Peyer's patch (tissue), 4 donors: ENCODE data around the gene SARNP. TPM values are rescaled to one million over a fixed set of nuclear protein-coding genes. Genes with fewer than 3 reads are reported as not detected.

Source experiments
- DNase-seq, 3 donors: peaks; one replicate each; pipeline ENCODE4 v3.0.0-alpha.2; 2017 to 2019
- H3K27ac ChIP-seq, 4 donors: fragments of 200-600 bp; sonication (generic); one replicate each; pipeline ENCODE4 v1.5.1; 2016 to 2019
- H3K27me3 ChIP-seq, 2 donors: fragments of 200-600 bp; sonication (generic); one replicate each; pipeline ENCODE4 v1.5.1; 2019
- H3K36me3 ChIP-seq, 3 donors: fragments of 200-600 bp; sonication (generic); one replicate each; pipeline ENCODE4 v1.5.1; 2016 to 2019
- H3K4me1 ChIP-seq, 4 donors: fragments of 200-600 bp; sonication (generic); one replicate each; pipeline ENCODE4 v1.5.1; 2016 to 2019
- H3K4me3 ChIP-seq, 4 donors: fragments of 200-600 bp; sonication (generic); 1 replicate in 3 of 4; 2 replicates in 1 of 4; pipeline ENCODE4 v1.5.1; 2016 to 2019; ENCODE audit warnings: mild to moderate bottlenecking in 1 of 4
- H3K9me3 ChIP-seq, 4 donors: fragments of 200-600 bp; sonication (generic); one replicate each; pipeline ENCODE4 v1.5.1; 2016 to 2019; ENCODE audit warnings: mild to moderate bottlenecking in 1 of 4
- POLR2A ChIP-seq, 2 donors: fragments of 450-650 bp; IDR thresholded peaks; one replicate each; pipeline ENCODE4 v1.5.1; 2017; ENCODE audit warnings: antibody characterized with exemption in 2 of 2, mild to moderate bottlenecking in 2 of 2, moderate library complexity in 2 of 2
- total RNA-seq, 4 donors: library from RNA; depleted of rRNA; stranded (reverse); fragments of >200 nt; gene quantifications; one replicate each; pipeline ENCODE4 v1.1.0, GENCODE V29; 2016
- TF ChIP-seq, protein P1 (sequence below), 6 experiments: fragments of 450-650 bp in 4 of 6; fragments of 200-600 bp in 2 of 6; sonication (generic) in 1 of 6; IDR thresholded peaks; one replicate each; pipeline ENCODE4 v1.5.1; 2017 to 2019; ENCODE audit warnings: antibody characterized with exemption in 6 of 6, mild to moderate bottlenecking in 3 of 6, moderate library complexity in 1 of 6

Gene SARNP
- total RNA-seq, 4 donors from 2014 or later, result 21.9 to 60.2 (median 44.9) TPM

DNA sequence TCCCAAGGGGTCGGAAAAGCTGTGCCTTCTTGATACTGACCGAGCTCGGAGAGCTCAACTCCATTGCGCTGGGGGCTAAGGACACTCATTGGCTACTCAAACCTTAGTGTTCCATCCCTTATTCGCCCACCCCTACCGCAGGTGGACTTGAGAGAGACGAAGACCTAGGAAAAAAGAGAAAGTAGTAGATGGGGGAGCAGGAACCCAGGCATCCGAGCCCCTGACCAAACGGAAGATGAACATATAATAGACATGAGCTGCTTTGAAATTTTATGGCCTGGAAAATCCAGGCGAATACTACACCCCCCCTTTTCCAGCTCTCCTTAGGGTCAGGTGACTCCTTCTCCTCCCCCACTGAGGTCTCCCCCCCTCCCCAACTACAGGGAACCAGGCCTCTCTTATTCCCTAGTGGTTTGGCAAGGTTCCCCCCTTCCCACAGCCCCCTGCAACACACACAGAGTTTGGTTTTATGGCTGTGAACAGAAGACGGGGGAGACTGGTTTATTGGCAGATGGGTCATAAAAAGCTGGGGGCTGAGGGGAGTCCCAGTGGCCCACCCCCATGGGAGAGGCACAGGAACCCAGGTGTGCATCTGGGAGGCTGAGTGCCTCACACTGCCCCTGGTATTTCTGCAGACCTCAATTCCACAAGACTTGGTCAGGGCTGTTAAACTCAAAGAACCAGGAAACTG lies 73.0 kb downstream of the SARNP start:
- Histone ChIP-seq H3K9me3 (no peaks in the 10 kb centered on the region), H3K36me3 (no peaks in the 10 kb centered on the region), H3K4me3 (peak overlapping the region; percentile 60 to 80 (median 68)), H3K4me1 (peaks cover 0 to 29% (median 10%) of the 10 kb centered on the region in 4 donors), H3K27me3 (peaks cover 0 to 4% of the 10 kb centered on the region in 2 donors), H3K27ac (peak overlapping the region in 2 of 4 donors; percentile 71 to 82)
- TF ChIP-seq, protein P1, sequence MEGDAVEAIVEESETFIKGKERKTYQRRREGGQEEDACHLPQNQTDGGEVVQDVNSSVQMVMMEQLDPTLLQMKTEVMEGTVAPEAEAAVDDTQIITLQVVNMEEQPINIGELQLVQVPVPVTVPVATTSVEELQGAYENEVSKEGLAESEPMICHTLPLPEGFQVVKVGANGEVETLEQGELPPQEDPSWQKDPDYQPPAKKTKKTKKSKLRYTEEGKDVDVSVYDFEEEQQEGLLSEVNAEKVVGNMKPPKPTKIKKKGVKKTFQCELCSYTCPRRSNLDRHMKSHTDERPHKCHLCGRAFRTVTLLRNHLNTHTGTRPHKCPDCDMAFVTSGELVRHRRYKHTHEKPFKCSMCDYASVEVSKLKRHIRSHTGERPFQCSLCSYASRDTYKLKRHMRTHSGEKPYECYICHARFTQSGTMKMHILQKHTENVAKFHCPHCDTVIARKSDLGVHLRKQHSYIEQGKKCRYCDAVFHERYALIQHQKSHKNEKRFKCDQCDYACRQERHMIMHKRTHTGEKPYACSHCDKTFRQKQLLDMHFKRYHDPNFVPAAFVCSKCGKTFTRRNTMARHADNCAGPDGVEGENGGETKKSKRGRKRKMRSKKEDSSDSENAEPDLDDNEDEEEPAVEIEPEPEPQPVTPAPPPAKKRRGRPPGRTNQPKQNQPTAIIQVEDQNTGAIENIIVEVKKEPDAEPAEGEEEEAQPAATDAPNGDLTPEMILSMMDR (IDR thresholded peaks at IDR 0.05), result no peak
- no peak for TF ChIP-seq POLR2A (IDR thresholded peaks at IDR 0.05)
- DNase-seq, result no peak

DNA sequence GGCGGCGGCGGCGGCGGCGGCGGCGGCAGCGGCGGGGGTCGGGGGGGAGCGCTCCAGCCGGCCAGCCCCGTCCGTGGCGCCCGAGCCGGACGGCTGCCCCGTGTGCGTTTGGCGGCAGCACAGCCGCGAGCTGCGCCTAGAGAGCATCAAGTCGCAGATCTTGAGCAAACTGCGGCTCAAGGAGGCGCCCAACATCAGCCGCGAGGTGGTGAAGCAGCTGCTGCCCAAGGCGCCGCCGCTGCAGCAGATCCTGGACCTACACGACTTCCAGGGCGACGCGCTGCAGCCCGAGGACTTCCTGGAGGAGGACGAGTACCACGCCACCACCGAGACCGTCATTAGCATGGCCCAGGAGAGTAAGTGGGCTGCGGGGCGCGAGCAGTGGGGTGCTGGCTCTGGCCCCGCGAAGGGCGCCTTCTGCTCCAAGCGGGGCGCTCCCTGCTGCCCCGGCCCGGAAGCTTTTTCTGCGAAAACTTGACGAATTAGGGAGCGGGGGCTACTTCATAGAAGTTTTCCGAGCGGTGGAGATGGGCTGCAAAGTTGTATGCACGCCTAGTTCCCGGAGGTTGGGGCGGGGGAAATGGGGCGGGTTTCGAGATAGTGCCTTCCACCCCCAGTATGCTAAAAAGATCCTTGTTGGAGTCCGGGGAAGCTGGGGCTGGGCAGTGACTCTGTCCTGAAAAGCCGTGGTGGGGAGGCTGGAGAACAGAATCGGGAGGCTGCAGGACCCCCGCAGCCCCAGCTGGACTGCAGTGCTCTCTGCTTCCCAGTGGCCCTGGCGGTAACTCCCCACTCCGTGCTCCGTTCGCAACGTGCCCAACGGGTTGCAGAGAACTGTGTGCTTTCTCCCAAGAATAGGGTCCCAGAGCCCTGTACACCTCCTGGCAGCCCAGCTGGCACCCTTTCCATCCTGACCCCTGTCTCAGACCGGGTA lies 73.9 kb downstream of the SARNP start:
- TF ChIP-seq, protein P1 (IDR thresholded peaks at IDR 0.05), result peak in 2 of 6 experiments; percentile 4 to 7
- TF ChIP-seq POLR2A (IDR thresholded peaks at IDR 0.05), result no peak
- H3K4me3 ChIP-seq, result peak overlapping the region; percentile 60 to 80 (median 68)
- H3K4me1 ChIP-seq, result peaks cover 0 to 29% (median 10%) of the 10 kb centered on the region in 4 donors
- no peaks in the 10 kb centered on the region for H3K36me3 ChIP-seq
- H3K27me3 ChIP-seq, result peaks cover 0 to 4% of the 10 kb centered on the region in 2 donors
- H3K9me3 ChIP-seq, result no peaks in the 10 kb centered on the region
- H3K27ac ChIP-seq, result peak overlapping the region; percentile 29 to 82 (median 72)
- DNase-seq, result peak; percentile 55 to 79 (median 71)

DNA sequence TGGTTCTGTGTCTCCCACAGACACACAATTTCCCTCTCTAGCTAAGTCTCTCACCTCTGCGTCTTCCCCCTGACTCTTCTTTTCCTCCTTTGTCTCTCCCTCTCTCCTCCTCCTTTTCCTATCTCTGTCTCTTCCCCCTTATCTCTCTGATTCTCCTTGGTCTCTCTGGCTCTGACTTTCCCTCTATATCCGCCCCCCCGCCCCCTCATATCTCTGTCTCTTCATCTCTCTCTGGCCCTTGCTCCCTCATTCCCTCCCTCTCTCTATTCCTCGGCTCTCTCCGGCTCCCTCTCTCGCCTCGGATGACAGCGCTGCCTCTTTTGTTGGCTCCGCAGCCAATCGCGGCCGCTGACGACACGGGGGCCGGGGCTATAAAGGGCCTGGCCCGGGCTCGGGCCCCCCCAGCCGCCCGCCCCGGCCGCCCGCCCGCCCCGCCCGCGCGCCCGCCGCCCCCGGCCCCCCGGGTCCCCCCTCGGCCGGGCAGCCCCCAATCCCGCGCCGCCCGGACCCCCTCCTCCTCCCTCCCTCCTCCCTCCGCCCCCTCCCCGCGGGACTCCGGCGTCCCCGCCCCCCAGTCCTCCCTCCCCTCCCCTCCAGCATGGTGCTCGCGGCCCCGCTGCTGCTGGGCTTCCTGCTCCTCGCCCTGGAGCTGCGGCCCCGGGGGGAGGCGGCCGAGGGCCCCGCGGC lies 74.7 kb downstream of the SARNP start, which contains the start of gene GDF11:
Gene GDF11, plus strand, starts transcription at position 404 of the 687 bp plus-strand sequence. Its CDS starts 195 bp downstream, at position 599.
- TF ChIP-seq POLR2A (IDR thresholded peaks at IDR 0.05), result peak in 1 of 2 donors; percentile 44
- TF ChIP-seq, protein P1 (IDR thresholded peaks at IDR 0.05), result no peak
- no peaks in the 10 kb centered on the region for H3K9me3 ChIP-seq
- peak in 2 of 3 donors; percentile 83 to 91 for DNase-seq
- H3K27ac ChIP-seq, result peak within 1 kb of the TSS; percentile 42 to 82 (median 72)
- H3K36me3 ChIP-seq, result no peaks in the 10 kb centered on the region
- H3K27me3 ChIP-seq, result peaks cover 0 to 4% of the 10 kb centered on the region in 2 donors
- peaks cover 0 to 34% (median 13%) of the 10 kb centered on the region in 4 donors for H3K4me1 ChIP-seq
- peak within 1 kb of the TSS; percentile 60 to 80 (median 68) for H3K4me3 ChIP-seq

DNA sequence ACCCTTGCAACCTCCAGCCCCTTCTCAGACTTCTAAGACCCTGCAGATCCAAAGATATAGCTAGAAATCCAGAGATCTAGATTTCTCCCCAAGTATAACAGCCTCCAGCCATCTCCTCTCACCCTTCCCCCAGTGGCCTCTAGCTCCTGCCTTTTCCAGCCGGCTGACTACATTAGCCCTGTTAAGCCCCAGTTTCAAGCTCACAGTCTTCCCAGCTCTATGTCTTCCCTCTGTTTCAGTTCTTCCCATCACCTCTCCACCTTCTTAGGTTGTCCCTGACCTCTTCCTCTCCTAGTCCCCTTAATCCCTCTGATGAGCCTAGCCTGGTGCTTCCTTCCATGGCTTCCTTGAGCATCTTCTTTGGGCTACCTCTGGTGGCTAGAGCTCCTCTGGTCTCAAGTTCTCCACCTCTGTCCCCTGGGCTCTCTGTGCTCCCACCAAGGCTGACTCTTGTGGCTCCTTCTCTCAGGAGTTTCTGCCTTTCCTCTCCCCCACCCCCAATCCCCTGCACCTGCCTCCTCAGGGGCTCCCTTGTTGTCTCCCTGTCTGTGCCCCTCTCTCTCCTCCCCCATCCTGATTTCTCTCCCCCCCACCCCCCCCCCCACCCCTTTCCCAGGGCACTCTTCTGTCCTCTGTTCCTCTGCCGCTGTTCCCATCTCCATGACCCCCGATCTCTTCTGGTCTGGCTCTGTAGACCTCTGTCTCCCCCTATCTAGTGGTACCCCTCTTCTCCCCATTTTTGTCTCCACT lies 75.4 kb downstream of the SARNP start:
- Histone ChIP-seq H3K27ac (peak overlapping the region; percentile 25 to 82 (median 58)), H3K27me3 (peaks cover 0 to 4% of the 10 kb centered on the region in 2 donors), H3K4me3 (peak overlapping the region in 2 of 4 donors; percentile 75 to 80), H3K36me3 (no peaks in the 10 kb centered on the region), H3K9me3 (no peaks in the 10 kb centered on the region), H3K4me1 (peaks cover 0 to 39% (median 18%) of the 10 kb centered on the region in 4 donors)
- DNase-seq, result no peak
- no peak for TF ChIP-seq POLR2A (IDR thresholded peaks at IDR 0.05)
- TF ChIP-seq, protein P1 (IDR thresholded peaks at IDR 0.05), result no peak
